GM18526 (cell line): ENCODE measurements around the gene SPATA17.

Source experiments
- POLR2A ChIP-seq: IDR thresholded peaks from 3 replicates; pipeline ENCODE4 v1.6.1; 2011; ENCODE audit not compliant: insufficient read length; ENCODE audit errors: extremely low read depth

The SPATA17 gene

GRCh38 chr1:217776693-217777092 lies 145.5 kb downstream of the SPATA17 start:
- no peak for TF ChIP-seq POLR2A

- TF ChIP-seq POLR2A, result no peak
Observed at GRCh38 chr1:217781056-217781455, 149.9 kb downstream of the SPATA17 start.

GRCh38 chr1:217791091-217791490 lies 159.9 kb downstream of the SPATA17 start:
- TF ChIP-seq POLR2A, result no peak

- TF ChIP-seq POLR2A, result no peak
Observed at GRCh38 chr1:217805792-217806191, 174.6 kb downstream of the SPATA17 start.

GRCh38 chr1:217812175-217812574 lies 181.0 kb downstream of the SPATA17 start:
- TF ChIP-seq POLR2A, result no peak

- TF ChIP-seq POLR2A, result no peak
Observed at GRCh38 chr1:217813031-217813430, 181.9 kb downstream of the SPATA17 start.

- TF ChIP-seq POLR2A, result no peak
Observed at GRCh38 chr1:217837691-217838090, 206.5 kb downstream of the SPATA17 start.

GRCh38 chr1:217839161-217839560 lies 208.0 kb downstream of the SPATA17 start:
- no peak for TF ChIP-seq POLR2A

- TF ChIP-seq POLR2A, result no peak
Observed at GRCh38 chr1:217846733-217847132, 215.6 kb downstream of the SPATA17 start.

GRCh38 chr1:217847643-217848042 lies 216.5 kb downstream of the SPATA17 start:
- no peak for TF ChIP-seq POLR2A

- TF ChIP-seq POLR2A, result no peak
Observed at GRCh38 chr1:217856342-217857034, 225.3 kb downstream of the SPATA17 start.

GRCh38 chr1:217857061-217857460 lies 225.9 kb downstream of the SPATA17 start:
- no peak for TF ChIP-seq POLR2A

- TF ChIP-seq POLR2A, result no peak
Observed at GRCh38 chr1:217861658-217862057, 230.5 kb downstream of the SPATA17 start.

GRCh38 chr1:217867446-217867995 lies 236.4 kb downstream of the SPATA17 start:
- no peak for TF ChIP-seq POLR2A

GRCh38 chr1:217871955-217872354 lies 240.8 kb downstream of the SPATA17 start:
- TF ChIP-seq POLR2A, result no peak

- no peak for TF ChIP-seq POLR2A
Observed at GRCh38 chr1:217875229-217875628, 244.1 kb downstream of the SPATA17 start.

GRCh38 chr1:217876401-217876800 lies 245.3 kb downstream of the SPATA17 start:
- TF ChIP-seq POLR2A, result no peak
